ENCODE data around the gene ZCCHC2.

ZCCHC2 gene

DNA sequence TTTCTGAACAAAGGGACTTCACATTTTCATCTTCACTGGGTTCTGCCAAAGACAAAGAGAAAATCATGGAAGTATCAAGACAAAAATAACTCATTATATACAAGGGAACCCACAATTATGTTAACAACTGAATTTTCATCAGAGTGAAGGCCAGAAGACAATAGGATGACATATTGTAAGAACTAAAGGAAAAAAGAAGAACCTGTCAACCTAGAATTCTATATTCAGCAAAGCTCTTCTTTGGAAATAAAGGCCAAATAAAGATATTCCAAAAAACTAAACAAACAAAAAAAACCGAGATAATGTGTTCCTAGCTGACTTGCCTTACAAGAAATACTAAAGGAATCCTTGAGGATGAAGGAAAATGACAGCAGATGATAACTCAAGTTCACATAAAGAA lies 10.3 kb upstream of the ZCCHC2 start:
- DNase-seq = no peak

- DNase-seq = no peak
Measured at GRCh38 chr18:62512996-62513395, 9.8 kb upstream of the ZCCHC2 start.

DNA sequence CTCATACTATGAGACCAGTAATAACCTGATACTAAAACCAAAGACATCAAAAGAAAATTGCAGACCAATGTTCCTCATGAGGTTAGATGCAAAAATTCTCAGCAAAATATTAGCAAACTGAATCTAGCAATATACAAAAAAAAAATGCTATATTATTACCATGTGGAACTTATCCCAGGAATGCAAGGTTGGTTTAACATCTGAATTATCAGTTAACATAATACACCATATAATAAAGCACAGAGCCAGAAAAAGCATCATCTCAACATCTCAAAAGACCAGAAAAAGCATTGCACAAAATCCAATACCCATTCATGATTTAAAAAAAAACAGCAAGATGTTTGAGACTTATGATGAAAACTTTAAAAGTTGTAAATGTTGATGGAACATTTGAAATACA lies 8.3 kb upstream of the ZCCHC2 start:
- no peak for DNase-seq

GRCh38 chr18:62516242-62516641 lies 6.6 kb upstream of the ZCCHC2 start:
- DNase-seq = no peak

DNA sequence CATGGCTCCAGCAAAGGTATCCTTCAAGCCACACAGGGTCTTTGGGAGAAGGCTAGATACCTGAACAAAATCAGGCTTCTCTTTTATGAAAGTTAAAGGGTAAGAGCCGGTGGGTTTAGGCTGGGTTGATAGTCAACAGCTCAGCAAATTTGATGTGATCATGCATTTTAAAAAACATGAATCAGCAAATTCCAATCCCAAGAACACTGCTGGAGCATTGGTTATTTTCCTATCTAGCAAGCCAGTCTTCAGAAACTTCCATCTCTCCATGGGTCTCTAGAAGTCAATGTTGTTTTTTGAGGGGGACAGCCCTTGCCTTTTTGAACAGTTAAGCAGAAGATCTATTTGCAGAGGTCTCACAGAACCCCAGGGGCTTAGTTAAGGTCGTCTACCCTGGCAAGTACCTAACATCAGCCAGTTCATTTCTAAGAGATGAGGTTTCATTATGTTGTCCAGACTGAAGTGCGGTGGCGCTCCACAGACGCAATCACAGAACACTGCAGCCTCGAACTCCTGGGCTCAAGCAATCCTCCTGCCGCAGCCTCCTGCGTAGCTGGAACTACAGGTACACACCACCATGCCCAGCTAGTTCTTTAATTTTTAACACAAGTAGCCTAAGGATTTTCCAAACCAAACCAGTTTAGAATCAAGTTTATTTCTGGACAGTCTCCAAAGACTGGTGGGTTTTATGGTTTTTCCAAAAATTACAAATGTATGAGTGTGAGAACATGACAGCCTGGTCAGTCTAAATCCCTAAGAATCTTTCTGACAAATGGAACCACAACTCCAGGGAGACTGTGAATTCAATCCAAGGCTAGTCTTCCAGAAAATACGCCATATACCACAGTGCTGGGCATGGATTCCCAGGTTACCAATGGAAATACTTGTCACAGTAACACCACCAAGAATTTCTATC lies 4.1 kb upstream of the ZCCHC2 start:
- DNase-seq = no peak

- DNase-seq = no peak
Measured at GRCh38 chr18:62519684-62520083, 3.1 kb upstream of the ZCCHC2 start.

DNA sequence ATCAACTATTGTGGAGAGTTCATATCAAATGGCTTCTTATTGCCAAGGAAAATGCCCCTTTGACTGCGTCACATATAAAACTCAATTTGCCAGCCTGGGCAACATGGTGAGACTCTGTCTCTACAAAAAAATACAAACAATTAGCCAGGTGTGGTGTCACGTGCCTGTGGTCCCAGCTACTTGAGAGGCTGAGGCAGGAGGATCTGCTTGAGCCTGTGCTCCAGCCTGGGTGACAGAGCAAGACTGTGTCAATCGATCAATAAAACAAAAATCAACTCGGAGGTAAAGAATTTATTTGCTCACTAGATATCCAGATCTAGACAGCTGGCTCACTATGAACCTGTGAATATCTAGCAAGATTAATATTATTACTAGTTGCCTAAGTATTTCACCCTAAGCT lies 1.7 kb upstream of the ZCCHC2 start:
- DNase-seq = no peak

GRCh38 chr18:62521593-62521992 lies 1.2 kb upstream of the ZCCHC2 start:
- DNase-seq = no peak

- DNase-seq = peak; percentile 15
Measured at GRCh38 chr18:62522178-62522503, 684 bp upstream of the ZCCHC2 start.

DNA sequence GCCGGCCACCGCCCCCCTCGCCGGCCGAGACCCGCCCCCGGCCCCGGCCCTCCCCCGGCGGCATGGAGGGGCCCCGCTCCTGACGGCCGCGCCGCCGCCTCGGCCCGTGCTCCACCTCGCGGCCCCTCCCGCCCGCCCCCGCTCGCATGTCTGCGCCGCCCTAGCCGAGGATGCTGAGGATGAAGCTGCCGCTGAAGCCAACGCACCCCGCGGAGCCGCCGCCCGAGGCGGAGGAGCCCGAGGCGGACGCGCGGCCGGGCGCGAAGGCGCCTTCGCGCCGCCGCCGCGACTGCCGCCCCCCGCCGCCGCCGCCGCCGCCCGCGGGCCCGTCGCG lies 397 bp downstream of the ZCCHC2 start:
- no peak for DNase-seq

GRCh38 chr18:62523631-62524439 lies 1.0 kb downstream of the ZCCHC2 start:
- DNase-seq = peak; percentile 20

DNA sequence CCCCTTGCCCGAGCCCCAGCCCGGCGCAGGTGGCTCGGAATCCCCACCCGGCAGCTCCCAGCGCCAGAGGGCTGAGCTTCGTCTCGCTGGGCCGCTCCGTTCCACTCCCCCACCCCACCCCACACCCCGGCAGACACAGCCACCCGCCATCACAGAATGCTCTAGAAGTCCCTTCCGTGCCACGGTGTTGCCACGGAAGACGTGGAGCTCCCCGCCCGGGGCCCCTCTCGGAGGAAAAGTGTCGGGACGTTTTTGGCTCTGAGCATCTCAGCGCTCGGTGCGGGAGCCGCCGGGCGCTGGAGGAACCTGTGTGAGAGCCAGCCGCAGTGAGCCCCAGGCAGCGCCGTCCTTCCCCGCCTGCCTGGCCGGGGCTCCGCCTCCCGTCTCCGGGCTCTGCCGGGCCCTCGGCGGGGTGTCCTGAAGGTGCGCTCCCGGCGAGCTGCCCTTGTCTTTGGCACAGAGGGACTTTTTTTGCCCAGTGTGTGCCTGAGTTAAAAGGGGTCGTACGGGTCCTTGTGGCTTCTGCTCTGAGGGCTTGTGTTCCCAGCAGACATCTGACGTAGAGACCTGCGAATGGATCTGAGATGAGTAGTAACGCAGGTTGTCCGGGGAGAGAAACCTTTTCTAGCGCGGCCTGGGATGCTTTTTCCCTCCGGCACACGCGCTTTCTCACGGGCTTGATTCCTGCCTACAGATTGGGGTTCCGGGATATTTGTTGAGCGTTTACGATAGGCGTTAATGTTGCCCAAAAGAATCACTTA lies 1.8 kb downstream of the ZCCHC2 start:
- DNase-seq = peak; percentile 41

DNA sequence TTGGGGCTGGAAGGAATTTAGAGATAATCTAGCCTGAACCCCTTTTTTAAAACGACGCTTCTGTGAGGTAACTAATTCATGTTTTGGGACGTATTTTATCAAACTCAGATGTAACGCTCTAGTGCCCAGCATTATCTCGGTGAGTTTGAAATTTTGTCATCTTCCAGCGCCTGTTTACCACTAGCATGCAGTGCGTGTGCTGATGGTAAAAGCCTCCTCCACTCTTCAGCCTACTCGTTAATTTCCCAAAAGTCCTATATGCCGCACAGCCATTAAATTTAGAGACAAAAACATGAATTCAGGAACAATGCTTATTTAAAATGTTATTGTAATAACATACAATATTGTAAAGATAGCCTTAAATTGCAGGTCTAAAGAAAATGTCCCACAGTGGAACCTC lies 2.8 kb downstream of the ZCCHC2 start:
- DNase-seq = peak; percentile 44

DNA sequence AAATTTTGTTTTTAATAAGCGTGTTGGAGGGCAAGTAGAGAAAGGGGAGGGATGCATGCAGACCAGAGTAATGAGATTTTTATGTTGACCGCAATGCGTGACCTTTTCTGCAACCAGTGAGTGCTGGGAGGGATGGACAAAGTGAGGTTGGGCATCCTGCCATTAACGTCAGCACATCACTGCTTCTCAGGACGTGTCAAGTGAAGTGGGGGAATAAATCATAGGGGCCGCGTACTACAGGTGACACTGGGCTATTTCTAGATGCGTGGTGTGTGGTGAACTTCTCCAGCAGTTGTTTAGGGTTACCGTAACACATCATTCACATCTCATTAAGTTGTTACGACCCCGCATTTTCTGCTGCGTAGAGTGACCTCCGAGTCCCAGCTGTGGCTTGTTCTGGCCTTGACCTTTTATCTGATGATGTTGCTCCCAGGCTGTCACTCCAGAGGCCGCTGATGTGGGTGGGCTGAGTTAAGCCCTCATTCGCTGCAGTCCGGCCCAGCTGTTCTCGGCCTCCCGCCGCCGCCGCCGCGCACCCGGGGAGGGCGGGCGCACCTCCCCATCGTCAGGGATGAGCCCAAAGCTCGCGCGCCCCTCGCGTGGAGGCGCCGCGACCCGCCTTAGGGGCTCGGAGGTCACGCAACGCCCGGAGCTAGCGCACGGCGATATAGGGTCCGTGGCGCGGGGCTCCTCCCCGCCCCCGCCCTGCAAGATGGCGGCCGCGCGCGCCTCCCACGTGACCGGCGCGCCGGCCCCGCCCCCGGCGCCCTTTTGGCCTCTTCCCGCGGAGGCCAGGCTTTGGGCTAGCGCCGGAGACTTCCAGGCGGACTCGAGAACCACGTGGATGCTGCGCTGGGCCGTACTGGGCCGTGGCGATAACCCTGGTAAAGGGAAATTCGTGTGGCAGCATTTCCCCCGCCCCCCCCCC lies 3.5 kb downstream of the ZCCHC2 start:
- peak; percentile 72 for DNase-seq

DNA sequence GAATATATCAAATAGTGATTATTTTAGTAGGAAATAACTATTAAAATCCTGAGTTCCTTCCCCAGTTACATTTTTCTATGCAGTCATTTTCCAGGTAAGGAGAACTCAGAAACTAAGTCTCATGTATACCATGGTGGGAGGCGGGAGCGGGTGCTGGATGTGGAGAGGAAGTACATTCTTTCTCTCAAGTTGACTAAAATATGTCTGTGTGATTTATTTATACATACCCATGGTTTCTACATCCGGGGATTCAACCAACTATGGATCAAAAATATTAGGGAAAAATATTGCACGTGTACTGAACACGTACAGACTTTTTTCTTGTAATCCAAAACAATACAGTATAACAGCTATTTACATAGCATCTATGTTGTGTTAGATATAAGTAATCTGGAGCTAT lies 6.8 kb downstream of the ZCCHC2 start:
- no peak for DNase-seq

- no peak for DNase-seq
Measured at GRCh38 chr18:62531078-62531477, 8.3 kb downstream of the ZCCHC2 start.

DNA sequence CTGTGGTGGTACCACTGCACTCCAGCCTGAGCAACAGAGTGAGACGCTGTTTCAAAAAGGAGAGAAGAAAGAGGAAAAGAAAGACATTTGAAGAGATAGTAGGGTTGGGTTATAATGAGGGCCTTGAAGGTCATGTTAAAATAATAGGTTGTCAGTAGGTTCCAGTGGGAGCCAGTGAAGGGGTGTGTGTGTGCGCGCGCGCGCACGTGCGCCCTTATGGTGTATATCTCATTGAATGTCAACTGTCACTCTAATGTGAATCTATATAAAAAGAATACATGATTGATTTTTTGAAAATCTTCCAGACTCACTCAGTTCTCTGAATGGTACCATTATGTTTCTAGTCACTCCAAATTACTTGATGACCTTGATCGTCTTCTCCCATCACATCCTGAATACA lies 9.1 kb downstream of the ZCCHC2 start:
- no peak for DNase-seq

DNA sequence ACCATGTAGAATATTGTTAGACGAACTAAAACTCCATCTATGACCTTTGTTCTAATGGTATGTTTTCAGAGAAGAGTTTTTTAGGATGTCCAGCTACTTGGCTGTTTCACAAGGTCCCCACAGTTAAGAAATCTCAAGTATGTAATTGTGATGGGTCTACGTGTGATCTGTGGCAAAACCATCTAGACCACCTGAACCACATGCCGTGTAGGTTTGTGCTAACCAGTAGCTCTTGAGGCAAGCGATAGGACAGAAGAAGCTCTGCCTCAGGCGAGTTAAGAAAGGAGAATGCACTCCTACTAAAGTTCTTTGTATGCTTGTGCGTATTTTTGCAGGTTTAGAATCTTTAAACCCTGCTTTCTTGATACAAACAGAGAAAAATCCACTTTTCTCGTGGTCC lies 13.2 kb downstream of the ZCCHC2 start:
- no peak for DNase-seq

- DNase-seq = no peak
Measured at GRCh38 chr18:62537042-62537894, 14.4 kb downstream of the ZCCHC2 start.

DNA sequence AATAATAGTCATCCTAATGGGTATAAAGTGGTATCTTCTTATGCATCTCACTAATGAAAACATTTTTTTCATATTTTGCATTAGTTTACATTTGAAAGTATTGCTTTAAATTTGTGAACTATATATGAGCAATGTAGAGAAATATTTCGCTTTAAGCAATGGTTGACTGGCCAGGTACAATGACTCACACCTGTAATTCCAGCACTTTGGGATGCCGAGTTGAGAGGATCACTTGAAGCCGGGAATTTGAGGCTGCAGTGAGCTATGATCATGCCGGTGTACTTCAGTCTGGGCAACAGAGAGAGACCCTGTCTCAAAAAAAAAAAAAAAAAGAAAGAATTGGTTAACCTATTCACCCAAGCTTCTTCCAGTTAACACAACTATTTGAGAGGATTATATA lies 15.1 kb downstream of the ZCCHC2 start:
- DNase-seq = no peak

- DNase-seq = no peak
Measured at GRCh38 chr18:62538881-62539280, 16.1 kb downstream of the ZCCHC2 start.

Measured in DMS79 treated with DMSO at 0.1 percent for 48 hours (cell line).